ENCODE results near the gene WDR70. TPM values are rescaled to one million over a fixed set of nuclear protein-coding genes. Genes with fewer than 3 reads are reported as not detected.
A peak's percentile ranks its signal among the peaks of the same experiment; 100 is the strongest.

Gene WDR70
- total and polyA plus RNA-seq, 10 of the 15 experiments (the other 5 are each of a cell fraction or from before 2014, with no cell fraction given) = 10.9 to 33.6 (median 29.1) TPM

DNA sequence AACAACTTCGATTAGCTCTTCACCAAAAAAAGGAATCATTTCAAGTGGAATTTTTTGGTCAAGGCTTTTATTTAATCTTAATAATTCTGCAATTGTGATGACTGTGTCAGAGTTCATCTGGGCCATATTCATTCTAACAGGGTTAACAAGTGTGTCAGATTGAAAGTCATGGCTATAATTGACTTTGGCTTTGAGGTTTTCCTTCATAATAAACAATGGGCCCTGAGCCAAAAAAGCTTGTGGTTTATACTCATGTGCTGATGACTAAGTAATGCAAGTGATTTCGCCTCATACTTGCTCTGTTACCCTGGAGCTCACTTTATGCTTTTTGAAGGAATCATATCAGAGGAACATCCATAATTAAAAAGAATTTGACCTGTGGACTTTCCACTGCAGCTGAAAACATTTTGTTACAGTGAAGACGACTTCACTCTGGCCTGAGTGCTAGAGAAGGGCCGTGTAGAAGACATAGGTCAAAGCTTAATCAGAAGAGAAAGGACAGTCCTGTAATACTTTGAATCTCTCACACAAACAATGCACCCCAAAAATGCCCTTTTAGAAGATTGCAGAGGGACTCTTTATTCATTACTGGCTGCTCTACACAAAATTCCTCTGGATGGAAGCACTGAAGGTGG lies 359.1 kb downstream of the WDR70 start (continued):
- TF ChIP-seq SKIL (IDR thresholded peaks at IDR 0.05; ENCODE audit: low read depth, poor library complexity, severe bottlenecking) = peak; percentile 72
- TF ChIP-seq BRCA1 (IDR thresholded peaks at IDR 0.05; ENCODE audit: low read depth, low read length) = no peak

DNA sequence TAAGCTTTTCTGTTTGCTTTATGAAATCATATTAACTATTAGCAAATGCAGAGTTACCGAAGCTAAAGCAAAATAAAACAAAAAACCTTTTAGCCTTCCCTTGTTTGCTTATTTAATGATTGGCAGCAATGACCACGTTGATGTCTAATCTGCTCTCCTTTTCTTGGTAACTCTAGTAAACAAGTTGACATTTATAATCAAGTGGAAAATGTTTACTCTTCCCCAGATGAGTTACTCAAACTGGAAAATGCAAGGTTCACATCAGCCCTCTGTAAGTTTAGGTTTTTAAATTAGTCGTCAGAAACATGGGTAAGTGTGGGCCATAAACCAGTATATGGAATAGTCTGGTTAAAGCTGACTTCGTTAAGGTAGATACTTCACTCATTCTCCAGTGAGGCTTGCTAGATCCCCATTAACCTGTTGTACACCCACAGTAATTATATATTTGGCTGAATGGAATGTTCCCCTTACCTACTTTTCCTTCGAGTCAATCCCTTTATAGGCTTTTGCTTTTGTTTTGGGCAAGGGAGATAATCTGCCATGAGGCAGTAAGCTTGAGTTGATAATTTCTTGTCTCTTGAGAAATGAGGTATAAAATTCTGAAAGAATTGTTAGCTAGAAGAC lies 359.9 kb downstream of the WDR70 start:
- POLR2A ChIA-PET = interaction anchor here (0.6 kb wide), 2 partner anchors 709 to 860 kb away, joined by 3 to 5 read pairs; no protein-coding TSS in a partner anchor
- no peak overlapping the region for H3K9ac ChIP-seq (ENCODE audit: control insufficient read depth, insufficient read depth, low read length)
- no peak overlapping the region for H2AFZ ChIP-seq (ENCODE audit: control insufficient read depth, low read depth, low read length)
- no peak overlapping the region for H3K27ac ChIP-seq (ENCODE audit: control insufficient read depth, insufficient read depth)
- intact Hi-C loops (cut with micrococcal nuclease; ENCODE audit: unreplicated experiment) (no loop called here), in situ Hi-C loops (cut with MboI) (no loop called here)
- FAIRE-seq (no peak), DNase-seq (ENCODE audit: low read depth, low spot score) (no peak), ATAC-seq (no peak)
- no peak overlapping the region for H3K4me3 ChIP-seq
- H3K4me1 ChIP-seq (ENCODE audit: control insufficient read depth, insufficient read depth, low read length) = peaks cover 6% of the 10 kb centered on the region
- peaks cover 0 to 3% of the 10 kb centered on the region in 2 experiments; a peak in 1 of 4 replicates for H3K36me3 ChIP-seq (ENCODE audit: control insufficient read depth in 2 of 2, insufficient read depth in 2 of 2, low read length in 1 of 2)
- H4K20me1 ChIP-seq (ENCODE audit: control insufficient read depth, insufficient read depth) = no peaks in the 10 kb centered on the region
- no peak overlapping the region for H3K4me2 ChIP-seq (ENCODE audit: control insufficient read depth, insufficient read depth)
- WGBS (ENCODE audit: insufficient coverage, insufficient replicate concordance, low lambda C conversion rate, missing lambda C conversion rate) = 75% methylated on average over 5 of the region's 5 CpGs
- RAD21 ChIA-PET (ENCODE audit: unreplicated experiment) = interaction anchor here (1.2 kb wide), 1 partner anchor 16 kb away, joined by 4 read pairs; no protein-coding TSS in a partner anchor
- H3K9me3 ChIP-seq (replicated peaks; ENCODE audit: control insufficient read depth, insufficient read depth, low read length) = no peaks in the 10 kb centered on the region; the same call in 2 of the 3 replicates
- H3K27me3 ChIP-seq (replicated peaks in 1 of 2; ENCODE audit: control insufficient read depth in 2 of 2, insufficient read depth in 2 of 2, low read length in 1 of 2) = no peaks in the 10 kb centered on the region
- CTCF ChIA-PET = interaction anchor here (1.1 to 3.0 kb wide), 4 partner anchors 13 to 96 kb away, joined by 3 to 26 read pairs (median 9); no protein-coding TSS in a partner anchor
- no TSS peak for BruUV-seq (replicated peaks)
- H3K79me2 ChIP-seq (ENCODE audit: control insufficient read depth, insufficient read depth, low read length) = no peaks in the 10 kb centered on the region
- SMC1A ChIA-PET (ENCODE audit: uncharacterized antibody, unreplicated experiment) = interaction anchor here (1.5 to 2.7 kb wide), 4 partner anchors 9 to 22 kb away, joined by 5 to 18 read pairs (median 7); no protein-coding TSS in a partner anchor
- TF ChIP-seq CBX3 (IDR thresholded peaks at IDR 0.05; ENCODE audit: borderline replicate concordance, low read depth) (no peak), BCL11A (IDR thresholded peaks at IDR 0.05; ENCODE audit: low read depth, low read length) (no peak), ASH2L (IDR thresholded peaks at IDR 0.05; ENCODE audit: borderline replicate concordance, low read depth) (no peak), E2F8 (IDR thresholded peaks at IDR 0.05; ENCODE audit: low read depth, partially characterized antibody) (no peak), IRF5 (IDR thresholded peaks at IDR 0.05; ENCODE audit: borderline replicate concordance) (no peak), MYB (IDR thresholded peaks at IDR 0.05; ENCODE audit: borderline replicate concordance, low read depth, low read length) (no peak), ZBTB4 (CRISPR knock-in tag; IDR thresholded peaks at IDR 0.05) (no peak)

All from GM12878 (cell line).